ENCODE results near the gene MARVELD2. TPM values are rescaled to one million over a fixed set of nuclear protein-coding genes. Genes with fewer than 3 reads are reported as not detected.
"Not testable (repeated sequence)": the region's sequence is repeated elsewhere in the genome, so short reads cannot be mapped to it uniquely, and the experiment has no call there.

The MARVELD2 gene
- total RNA-seq, 4 donors from 2014 or later, result 16.7 to 24.4 (median 18.8) TPM

GRCh38 chr5:69444127-69444754 lies 29.3 kb downstream of the MARVELD2 start:
- 92 to 94% methylated on average over 7 of the region's 7 CpGs for WGBS, 2 donors
- intact Hi-C loops (cut with DNase I; ENCODE audit: low total_unique reads), result no loop called here
- no peak for DNase-seq (ENCODE audit: low spot score in 2 of 2)
- TF ChIP-seq, protein P1, sequence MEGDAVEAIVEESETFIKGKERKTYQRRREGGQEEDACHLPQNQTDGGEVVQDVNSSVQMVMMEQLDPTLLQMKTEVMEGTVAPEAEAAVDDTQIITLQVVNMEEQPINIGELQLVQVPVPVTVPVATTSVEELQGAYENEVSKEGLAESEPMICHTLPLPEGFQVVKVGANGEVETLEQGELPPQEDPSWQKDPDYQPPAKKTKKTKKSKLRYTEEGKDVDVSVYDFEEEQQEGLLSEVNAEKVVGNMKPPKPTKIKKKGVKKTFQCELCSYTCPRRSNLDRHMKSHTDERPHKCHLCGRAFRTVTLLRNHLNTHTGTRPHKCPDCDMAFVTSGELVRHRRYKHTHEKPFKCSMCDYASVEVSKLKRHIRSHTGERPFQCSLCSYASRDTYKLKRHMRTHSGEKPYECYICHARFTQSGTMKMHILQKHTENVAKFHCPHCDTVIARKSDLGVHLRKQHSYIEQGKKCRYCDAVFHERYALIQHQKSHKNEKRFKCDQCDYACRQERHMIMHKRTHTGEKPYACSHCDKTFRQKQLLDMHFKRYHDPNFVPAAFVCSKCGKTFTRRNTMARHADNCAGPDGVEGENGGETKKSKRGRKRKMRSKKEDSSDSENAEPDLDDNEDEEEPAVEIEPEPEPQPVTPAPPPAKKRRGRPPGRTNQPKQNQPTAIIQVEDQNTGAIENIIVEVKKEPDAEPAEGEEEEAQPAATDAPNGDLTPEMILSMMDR (IDR thresholded peaks at IDR 0.05), result no peak
- no peak for TF ChIP-seq POLR2A (IDR thresholded peaks at IDR 0.05)
- H3K4me3 ChIP-seq (ENCODE audit: low read depth, poor library complexity, severe bottlenecking), result no peak overlapping the region

GRCh38 chr5:69449511-69449910 lies 34.6 kb downstream of the MARVELD2 start:
- WGBS, 2 donors, result 89 to 91% methylated on average over 8 of the region's 8 CpGs
- TF ChIP-seq, protein P1 (IDR thresholded peaks at IDR 0.05), result no peak
- no peak for TF ChIP-seq POLR2A (IDR thresholded peaks at IDR 0.05)
- no peak overlapping the region for H3K4me3 ChIP-seq (ENCODE audit: low read depth, poor library complexity, severe bottlenecking)
- no peak for DNase-seq (ENCODE audit: low spot score in 2 of 2)
- intact Hi-C loops (cut with DNase I; ENCODE audit: low total_unique reads), result no loop called here

GRCh38 chr5:69450116-69450515 lies 35.2 kb downstream of the MARVELD2 start:
- 77 to 88% methylated on average over 1 of the region's 1 CpG for WGBS, 2 donors
- DNase-seq (ENCODE audit: low spot score in 2 of 2), result no peak
- TF ChIP-seq, protein P1 (IDR thresholded peaks at IDR 0.05), result no peak
- TF ChIP-seq POLR2A (IDR thresholded peaks at IDR 0.05), result no peak

GRCh38 chr5:69450527-69450926 lies 35.6 kb downstream of the MARVELD2 start:
- H3K4me3 ChIP-seq (ENCODE audit: low read depth, poor library complexity, severe bottlenecking); DNase-seq (ENCODE audit: low spot score in 2 of 2): not testable (repeated sequence)
- 98% methylated on average over 8 of the region's 8 CpGs for WGBS, 2 donors

More at GRCh38 chr5:69450116-69450515, 35.2 kb downstream of the MARVELD2 start:
- H3K4me3 ChIP-seq (ENCODE audit: low read depth, poor library complexity, severe bottlenecking), result no peak overlapping the region
- intact Hi-C loops (cut with DNase I; ENCODE audit: low total_unique reads), result no loop called here

DNA sequence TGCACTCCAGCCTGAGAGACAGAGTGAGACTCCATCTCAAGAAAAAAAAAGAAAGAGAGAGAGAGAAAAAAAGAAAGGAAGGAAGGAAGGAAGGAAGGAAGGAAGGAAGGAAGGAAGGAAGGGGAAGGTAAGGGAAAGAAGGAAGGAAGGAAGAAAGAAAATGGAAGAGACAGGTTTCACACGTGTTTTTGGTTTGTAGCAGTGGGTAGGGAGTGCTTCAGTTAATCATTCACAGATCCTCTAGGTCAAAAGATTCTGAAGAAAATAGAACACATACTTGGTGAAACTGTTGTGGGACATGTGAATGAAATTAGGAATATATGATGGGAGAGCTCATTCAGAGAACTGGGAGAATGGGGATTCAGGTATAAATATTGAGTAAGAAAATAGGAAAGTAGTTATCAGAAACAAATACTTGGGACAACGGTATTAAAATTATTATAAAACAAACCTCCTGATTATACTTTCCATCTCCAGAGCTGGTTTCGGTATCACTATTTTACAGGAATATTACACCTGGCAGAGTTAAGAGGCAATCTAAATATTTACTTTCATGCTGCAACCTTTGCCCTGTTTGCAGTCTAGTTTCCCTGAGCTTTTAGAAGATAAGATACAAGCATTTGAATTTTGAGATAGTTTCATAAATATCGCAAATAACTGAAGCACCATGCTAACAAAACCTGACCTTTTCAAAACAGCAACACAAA lies 37.2 kb downstream of the MARVELD2 start:
- H3K4me3 ChIP-seq (ENCODE audit: low read depth, poor library complexity, severe bottlenecking), result no peak overlapping the region
- no peak for TF ChIP-seq POLR2A (IDR thresholded peaks at IDR 0.05)
- TF ChIP-seq, protein P1 (IDR thresholded peaks at IDR 0.05), result no peak
- WGBS, 2 donors, result 82 to 84% methylated on average over 4 of the region's 4 CpGs
- no peak for DNase-seq (ENCODE audit: low spot score in 2 of 2)
- intact Hi-C loops (cut with DNase I; ENCODE audit: low total_unique reads), result no loop called here

More at GRCh38 chr5:69450527-69450926, 35.6 kb downstream of the MARVELD2 start:
- intact Hi-C loops (cut with DNase I; ENCODE audit: low total_unique reads), result not testable (repeated sequence)

DNA sequence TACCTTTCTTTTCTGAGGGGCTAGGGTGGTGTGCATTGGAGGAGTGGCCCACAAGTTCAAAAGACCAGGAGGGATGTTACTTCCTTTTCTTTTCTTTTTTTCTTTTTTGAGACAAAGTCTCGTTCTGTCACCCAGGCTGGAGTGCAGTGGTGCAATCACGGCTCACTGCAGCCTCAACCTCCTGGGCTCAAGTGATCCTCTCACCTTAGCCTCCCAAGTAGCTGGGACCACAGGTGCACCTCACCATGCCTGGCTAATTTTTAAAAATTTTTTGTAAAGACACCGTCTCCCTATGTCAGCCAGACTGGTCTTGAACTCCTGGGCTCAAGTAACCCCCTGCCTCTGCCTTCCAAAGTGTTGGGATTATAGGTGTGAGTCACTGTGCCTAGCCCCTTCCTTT lies 38.6 kb downstream of the MARVELD2 start:
- 91 to 92% methylated on average over 3 of the region's 3 CpGs for WGBS, 2 donors

More for the DNA sequence above, 38.6 kb downstream of the MARVELD2 start:
- intact Hi-C loops (cut with DNase I; ENCODE audit: low total_unique reads); DNase-seq (ENCODE audit: low spot score in 2 of 2); H3K4me3 ChIP-seq (ENCODE audit: low read depth, poor library complexity, severe bottlenecking): not testable (repeated sequence)

Data from lower leg skin (tissue), 4 donors.